Thyroid gland (tissue), 4 donors: ENCODE results near the gene RPS14.

ENCODE experiments used
- POLR2A ChIP-seq, 2 donors: fragments of 450-650 bp; IDR thresholded peaks; one replicate each; pipeline ENCODE4 v1.6.1; 2017; ENCODE audit warnings: antibody characterized with exemption in 2 of 2, mild to moderate bottlenecking in 2 of 2, moderate library complexity in 1 of 2
- TF ChIP-seq, protein P1 (sequence below), 6 experiments: fragments of 200-600 bp in 3 of 6; fragments of 450-650 bp in 3 of 6; sonication (generic) in 3 of 6; IDR thresholded peaks; one replicate each; pipeline ENCODE4 v1.5.1; 2016 to 2019; ENCODE audit warnings: antibody characterized with exemption in 6 of 6, mild to moderate bottlenecking in 2 of 6, inconsistent platforms in 1 of 6, moderate library complexity in 1 of 6

DNA sequence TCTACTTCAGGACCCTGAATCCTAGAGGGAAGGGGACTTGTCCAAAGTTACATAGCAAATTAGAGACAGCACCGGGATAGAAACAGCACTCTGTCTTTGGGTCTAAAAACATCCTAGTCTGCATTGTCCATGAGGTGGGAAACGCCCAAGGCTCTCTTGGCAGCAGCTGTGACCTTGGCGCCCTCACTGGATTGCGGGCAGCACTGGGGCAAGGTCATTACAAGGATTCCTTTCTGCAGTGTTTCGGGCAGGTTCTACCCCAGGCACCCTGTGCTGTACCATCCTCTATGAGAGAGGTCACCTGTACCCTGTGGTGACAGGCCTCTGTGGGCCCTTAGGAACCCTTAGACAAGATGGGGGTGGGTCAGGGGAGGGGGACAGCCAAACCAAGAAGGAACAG lies 45.4 kb downstream of the RPS14 start:
- TF ChIP-seq, protein P1, sequence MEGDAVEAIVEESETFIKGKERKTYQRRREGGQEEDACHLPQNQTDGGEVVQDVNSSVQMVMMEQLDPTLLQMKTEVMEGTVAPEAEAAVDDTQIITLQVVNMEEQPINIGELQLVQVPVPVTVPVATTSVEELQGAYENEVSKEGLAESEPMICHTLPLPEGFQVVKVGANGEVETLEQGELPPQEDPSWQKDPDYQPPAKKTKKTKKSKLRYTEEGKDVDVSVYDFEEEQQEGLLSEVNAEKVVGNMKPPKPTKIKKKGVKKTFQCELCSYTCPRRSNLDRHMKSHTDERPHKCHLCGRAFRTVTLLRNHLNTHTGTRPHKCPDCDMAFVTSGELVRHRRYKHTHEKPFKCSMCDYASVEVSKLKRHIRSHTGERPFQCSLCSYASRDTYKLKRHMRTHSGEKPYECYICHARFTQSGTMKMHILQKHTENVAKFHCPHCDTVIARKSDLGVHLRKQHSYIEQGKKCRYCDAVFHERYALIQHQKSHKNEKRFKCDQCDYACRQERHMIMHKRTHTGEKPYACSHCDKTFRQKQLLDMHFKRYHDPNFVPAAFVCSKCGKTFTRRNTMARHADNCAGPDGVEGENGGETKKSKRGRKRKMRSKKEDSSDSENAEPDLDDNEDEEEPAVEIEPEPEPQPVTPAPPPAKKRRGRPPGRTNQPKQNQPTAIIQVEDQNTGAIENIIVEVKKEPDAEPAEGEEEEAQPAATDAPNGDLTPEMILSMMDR (IDR thresholded peaks at IDR 0.05) = no peak
- TF ChIP-seq POLR2A (IDR thresholded peaks at IDR 0.05) = no peak
